K562 (cell line): ENCODE data around the gene ATF6B. TPM values are rescaled to one million over a fixed set of nuclear protein-coding genes. Genes with fewer than 3 reads are reported as not detected.

Experiments
- ASH1L ChIP-seq: fragments of 450-650 bp; IDR thresholded peaks from 2 replicates; pipeline ENCODE4 v1.6.1; 2018; ENCODE audit warnings: borderline replicate concordance, mild to moderate bottlenecking, low read depth; ENCODE audit not compliant: partially characterized antibody
- CBX1 ChIP-seq: sonication (generic); IDR thresholded peaks from 2 replicates; pipeline ENCODE4 v1.6.1; 2016; ENCODE audit warnings: antibody characterized with exemption, low read depth, mild to moderate bottlenecking
- CC2D1A ChIP-seq: fragments of 450-650 bp; IDR thresholded peaks from 2 replicates; pipeline ENCODE4 v1.6.1; 2017; ENCODE audit warnings: mild to moderate bottlenecking
- DEAF1 ChIP-seq: fragments of 450-650 bp; formaldehyde crosslinking; IDR thresholded peaks from 2 replicates; pipeline ENCODE4 v1.4.0; 2020; ENCODE audit warnings: mild to moderate bottlenecking, moderate library complexity
- E2F3 ChIP-seq: fragments of 250-450 bp; sonication (Bioruptor Pico); IDR thresholded peaks from 2 replicates; pipeline ENCODE4 v1.4.0; 2020; ENCODE audit warnings: mild to moderate bottlenecking
- E2F8 ChIP-seq: fragments of 450-650 bp; IDR thresholded peaks from 2 replicates; pipeline ENCODE4 v1.7.1; 2018; ENCODE audit warnings: mild to moderate bottlenecking, low read depth; ENCODE audit not compliant: partially characterized antibody
- GTF3C2 ChIP-seq: IDR thresholded peaks from 3 replicates; pipeline ENCODE4 v1.6.1; 2011; ENCODE audit warnings: borderline replicate concordance, mild to moderate bottlenecking, moderate library complexity; ENCODE audit not compliant: insufficient read length; ENCODE audit errors: extremely low read depth
- HDAC1 ChIP-seq, 2 experiments: fragments of 450-650 bp; IDR thresholded peaks; 2 replicates each; pipeline ENCODE4 v1.6.1; 2016 to 2017; ENCODE audit warnings: inconsistent platforms in 1 of 2, mild to moderate bottlenecking in 1 of 2, moderate library complexity in 1 of 2
- HMGXB4 ChIP-seq: sonication (generic); formaldehyde crosslinking; IDR thresholded peaks from 2 replicates; pipeline ENCODE4 v1.8.1; 2023; ENCODE audit warnings: mild to moderate bottlenecking, missing genetic modification reagents
- KDM5B ChIP-seq: fragments of 200-600 bp; sonication (generic); IDR thresholded peaks from 2 replicates; pipeline ENCODE4 v1.6.1; 2012; ENCODE audit warnings: low read depth, mild to moderate bottlenecking, moderate library complexity, low read length, control low read depth, inconsistent platforms; ENCODE audit not compliant: insufficient replicate concordance
- MTA1 ChIP-seq: fragments of 450-650 bp; IDR thresholded peaks from 2 replicates; pipeline ENCODE4 v1.6.1; 2017; ENCODE audit warnings: borderline replicate concordance
- TAF15 ChIP-seq: fragments of 200-400 bp; formaldehyde crosslinking; IDR thresholded peaks from 2 replicates; pipeline ENCODE4 v1.6.1; 2017; ENCODE audit warnings: mild to moderate bottlenecking, low read depth, low read length, moderate library complexity
- TOE1 ChIP-seq, 2 experiments: fragments of 450-650 bp in 1 of 2; sonication (generic) in 1 of 2; formaldehyde crosslinking in 1 of 2; IDR thresholded peaks; 2 replicates each; pipeline versions ENCODE4 v1.7.1 to v1.8.0; 2016 to 2022; ENCODE audit warnings: borderline replicate concordance in 2 of 2, mild to moderate bottlenecking in 2 of 2, antibody characterized with exemption in 1 of 2, inconsistent platforms in 1 of 2, low read depth in 1 of 2, missing genetic modification reagents in 1 of 2, moderate library complexity in 1 of 2
- ZEB2 ChIP-seq: fragments of 450-650 bp; IDR thresholded peaks from 2 replicates; pipeline ENCODE4 v1.6.1; 2016
- ZNF512 ChIP-seq: IDR thresholded peaks from 2 replicates; pipeline ENCODE4 v1.6.1; 2016; ENCODE audit warnings: missing genetic modification characterization, missing compliant biosample characterization
- ZNF75A ChIP-seq: fragments of 450-650 bp; formaldehyde crosslinking; IDR thresholded peaks from 2 replicates; pipeline ENCODE4 v1.4.0; 2020; ENCODE audit warnings: mild to moderate bottlenecking
- polyA plus RNA-seq, 8 experiments: library from polyadenylated mRNA; depleted of rRNA in 4 of 8; stranded (reverse) in 5 of 8; unstranded in 3 of 8; fragments of >200 nt; fragmentation: Nextera tagmentation in 2 of 8; fragmentation: Illumina TruSeq in 1 of 8; extraction: Ambion mirVana in 2 of 8; extraction: Trizol in 1 of 8; gene quantifications; 2 replicates each; pipeline versions ENCODE4 v1.2.1 to v1.2.3, GENCODE V29; 2011 to 2014; ENCODE audit warnings: inconsistent platforms in 1 of 8, missing spikeins in 1 of 8
- total RNA-seq, 7 experiments: library from RNA; depleted of rRNA in 6 of 7; stranded (reverse); fragments of >200 nt in 6 of 7; fragmentation: Illumina TruSeq in 2 of 7; extraction: Trizol in 2 of 7; gene quantifications; 2 replicates each; pipeline versions ENCODE4 v1.2.1 to v1.2.3, GENCODE V29; 2011 to 2021; ENCODE audit warnings: low replicate concordance in 1 of 7

Gene ATF6B
- total and polyA plus RNA-seq, 9 of the 15 experiments (the other 6 are each of a cell fraction or from before 2014, with no cell fraction given), result 20.7 to 131 (median 31.7) TPM

- no peak for TF ChIP-seq GTF3C2
- no peak for TF ChIP-seq E2F8
- TF ChIP-seq KDM5B, result no peak
- TF ChIP-seq HDAC1 (IDR thresholded peaks at IDR 0.05), result peak; percentile 84 to 90; a peak in 3 of 4 replicates
- no peak for TF ChIP-seq ASH1L
- TF ChIP-seq CC2D1A, result peak; percentile 92; the same call in 1 of the 2 replicates
- no peak for TF ChIP-seq TAF15
- no peak for TF ChIP-seq ZNF512
- no peak; the same call in 1 of the 2 replicates for TF ChIP-seq ZEB2
- TF ChIP-seq MTA1, result peak; percentile 87
- TF ChIP-seq CBX1, result no peak
- 0 out of 2 replicates have a peak, but pooled peaks have one; percentile 15 for TF ChIP-seq TOE1 (IDR thresholded peaks at IDR 0.05; ENCODE audit: borderline replicate concordance)
- no peak for TF ChIP-seq TOE1 (CRISPR knock-in tag; IDR thresholded peaks at IDR 0.05; ENCODE audit: borderline replicate concordance, low read depth)
- no peak for TF ChIP-seq HMGXB4
- no peak for TF ChIP-seq E2F3 (CRISPR knock-in tag)
- 0 out of 2 replicates have a peak, but pooled peaks have one; percentile 26 for TF ChIP-seq DEAF1
- TF ChIP-seq ZNF75A (CRISPR knock-in tag), result no peak
Observed at GRCh38 chr6:32167761-32168262, 39.8 kb upstream of the ATF6B start (continued).
